ENCODE measurements around the gene FIGNL2.
"Not testable (repeated sequence)": the region's sequence is repeated elsewhere in the genome, so short reads cannot be mapped to it uniquely, and the experiment has no call there.

Gene FIGNL2

GRCh38 chr12:51848326-51848727, at the start of gene FIGNL2:
FIGNL2 (minus strand) TSS chr12:51848718; CDS start chr12:51822413, 26,305 bp downstream.
- no peak for DNase-seq

GRCh38 chr12:51897181-51897580, 48.7 kb upstream of the FIGNL2 start:
- DNase-seq = no peak

GRCh38 chr12:51896236-51896635, 47.7 kb upstream of the FIGNL2 start:
- DNase-seq = no peak

- DNase-seq = no peak
Observed at GRCh38 chr12:51895378-51896135, 47.0 kb upstream of the FIGNL2 start.

- no peak for DNase-seq
Observed at GRCh38 chr12:51893786-51894185, 45.3 kb upstream of the FIGNL2 start.

- DNase-seq = no peak
Observed at GRCh38 chr12:51891843-51892242, 43.3 kb upstream of the FIGNL2 start.

- no peak for DNase-seq
Observed at GRCh38 chr12:51890511-51891171, 42.1 kb upstream of the FIGNL2 start.

GRCh38 chr12:51890133-51890464, 41.6 kb upstream of the FIGNL2 start:
- no peak for DNase-seq

- DNase-seq = no peak
Observed at GRCh38 chr12:51889216-51890132, 41.0 kb upstream of the FIGNL2 start.

- no peak for DNase-seq
Observed at GRCh38 chr12:51888316-51889215, 40.0 kb upstream of the FIGNL2 start.

GRCh38 chr12:51887476-51888315, 39.2 kb upstream of the FIGNL2 start, which contains the start of gene ANKRD33:
ANKRD33 (plus strand) TSS chr12:51888103; CDS start chr12:51888187, 84 bp downstream.
- DNase-seq = peak; percentile 26 to 74

GRCh38 chr12:51886021-51886710, 37.6 kb upstream of the FIGNL2 start:
- DNase-seq = no peak

- not testable (repeated sequence) for DNase-seq
Observed at GRCh38 chr12:51885294-51886020, 36.9 kb upstream of the FIGNL2 start.

GRCh38 chr12:51884676-51885229, 36.2 kb upstream of the FIGNL2 start:
- no peak for DNase-seq

GRCh38 chr12:51883998-51884675, 35.6 kb upstream of the FIGNL2 start:
- no peak for DNase-seq

- DNase-seq = no peak
Observed at GRCh38 chr12:51883295-51883694, 34.8 kb upstream of the FIGNL2 start.

- no peak for DNase-seq
Observed at GRCh38 chr12:51879102-51879501, 30.6 kb upstream of the FIGNL2 start.

GRCh38 chr12:51874486-51874885, 26.0 kb upstream of the FIGNL2 start:
- DNase-seq = no peak

GRCh38 chr12:51874000-51874399, 25.5 kb upstream of the FIGNL2 start:
- DNase-seq = no peak

Measured in NCI-H526 (cell line).